Transverse colon (tissue), 3 donors: ENCODE measurements around the gene CORO2B.

Source experiments
- POLR2A ChIP-seq: fragments of 450-650 bp; IDR thresholded peaks from one replicate; pipeline ENCODE4 v1.6.1; 2016; ENCODE audit warnings: antibody characterized with exemption, mild to moderate bottlenecking, moderate library complexity
- TF ChIP-seq, protein P1 (sequence below), 5 experiments: fragments of 200-600 bp in 3 of 5; fragments of 450-650 bp in 2 of 5; sonication (generic) in 3 of 5; IDR thresholded peaks; 1 replicate in 2 of 5; 2 replicates in 3 of 5; pipeline ENCODE4 v1.5.1; 2016 to 2017; ENCODE audit warnings: antibody characterized with exemption in 5 of 5, inconsistent platforms in 3 of 5, mild to moderate bottlenecking in 2 of 5, moderate library complexity in 1 of 5

DNA sequence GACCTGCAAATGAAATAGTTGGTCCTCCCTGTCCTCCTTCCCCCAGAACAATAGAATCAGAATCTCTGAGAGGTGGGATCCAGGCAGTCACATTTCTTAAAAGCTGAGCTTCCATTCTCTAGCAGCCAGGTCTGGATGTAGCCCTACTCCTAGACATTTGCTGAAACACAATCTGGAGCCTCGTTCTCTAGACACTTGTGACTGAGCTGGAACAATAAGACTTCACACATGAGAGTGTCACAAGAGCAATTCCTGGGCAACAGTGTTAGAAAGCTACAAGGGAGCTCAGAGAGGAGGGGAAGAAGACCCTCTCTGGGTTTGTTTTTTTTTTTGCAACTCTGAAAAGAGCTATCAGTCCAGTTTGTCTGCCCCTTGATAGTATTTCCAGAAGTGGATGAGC, 14.5 kb downstream of the CORO2B start:
- TF ChIP-seq, protein P1, sequence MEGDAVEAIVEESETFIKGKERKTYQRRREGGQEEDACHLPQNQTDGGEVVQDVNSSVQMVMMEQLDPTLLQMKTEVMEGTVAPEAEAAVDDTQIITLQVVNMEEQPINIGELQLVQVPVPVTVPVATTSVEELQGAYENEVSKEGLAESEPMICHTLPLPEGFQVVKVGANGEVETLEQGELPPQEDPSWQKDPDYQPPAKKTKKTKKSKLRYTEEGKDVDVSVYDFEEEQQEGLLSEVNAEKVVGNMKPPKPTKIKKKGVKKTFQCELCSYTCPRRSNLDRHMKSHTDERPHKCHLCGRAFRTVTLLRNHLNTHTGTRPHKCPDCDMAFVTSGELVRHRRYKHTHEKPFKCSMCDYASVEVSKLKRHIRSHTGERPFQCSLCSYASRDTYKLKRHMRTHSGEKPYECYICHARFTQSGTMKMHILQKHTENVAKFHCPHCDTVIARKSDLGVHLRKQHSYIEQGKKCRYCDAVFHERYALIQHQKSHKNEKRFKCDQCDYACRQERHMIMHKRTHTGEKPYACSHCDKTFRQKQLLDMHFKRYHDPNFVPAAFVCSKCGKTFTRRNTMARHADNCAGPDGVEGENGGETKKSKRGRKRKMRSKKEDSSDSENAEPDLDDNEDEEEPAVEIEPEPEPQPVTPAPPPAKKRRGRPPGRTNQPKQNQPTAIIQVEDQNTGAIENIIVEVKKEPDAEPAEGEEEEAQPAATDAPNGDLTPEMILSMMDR (IDR thresholded peaks at IDR 0.05): no peak
- TF ChIP-seq POLR2A: no peak
